Tibial nerve (tissue), 4 donors: ENCODE measurements around the gene PITPNM3.

ENCODE experiments used
- CTCF ChIP-seq, 5 experiments: fragments of 200-600 bp in 3 of 5; fragments of 450-650 bp in 2 of 5; sonication (generic) in 3 of 5; IDR thresholded peaks; one replicate each; pipeline ENCODE4 v1.5.1; 2016 to 2019; ENCODE audit warnings: antibody characterized with exemption in 5 of 5, mild to moderate bottlenecking in 3 of 5, moderate library complexity in 2 of 5
- EP300 ChIP-seq, 2 donors: sonication (generic); formaldehyde crosslinking; IDR thresholded peaks; one replicate each; pipeline ENCODE4 v1.6.1; 2017; ENCODE audit warnings: antibody characterized with exemption in 2 of 2, mild to moderate bottlenecking in 1 of 2
- POLR2A ChIP-seq, 2 donors: fragments of 450-650 bp; IDR thresholded peaks; one replicate each; pipeline ENCODE4 v1.6.1; 2017; ENCODE audit warnings: antibody characterized with exemption in 2 of 2, mild to moderate bottlenecking in 2 of 2, moderate library complexity in 2 of 2

DNA sequence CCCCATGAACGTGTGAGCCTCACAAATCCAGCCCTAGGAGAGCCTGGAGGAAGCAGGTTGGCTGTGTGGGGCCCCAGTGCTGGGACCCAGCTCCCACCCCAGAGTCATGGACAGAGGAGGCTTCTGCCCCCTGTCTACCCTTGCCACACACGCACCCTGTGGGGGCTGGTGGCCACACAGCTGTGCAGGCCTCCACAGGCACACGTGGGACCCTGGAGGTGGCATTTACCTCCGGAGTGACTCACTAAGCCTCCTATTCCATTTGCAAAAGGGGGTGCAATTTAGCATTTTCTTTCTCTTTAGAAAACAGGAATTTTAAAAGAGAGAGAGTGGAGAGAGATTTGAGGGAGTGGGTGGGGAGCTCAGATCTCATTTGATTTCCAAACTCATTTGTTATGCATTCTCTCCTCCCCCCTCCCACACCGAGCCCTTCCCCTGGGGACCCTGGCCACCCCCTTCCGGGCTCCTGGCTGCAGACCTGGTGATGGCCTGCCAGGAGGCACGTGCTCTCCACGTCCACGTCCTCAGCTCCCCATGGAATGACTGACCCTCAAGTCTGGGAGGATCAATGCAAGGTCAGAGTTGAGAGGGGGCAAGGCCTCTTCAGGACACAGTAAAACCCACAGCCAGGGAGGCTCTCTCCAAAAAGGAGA lies 6.8 kb downstream of the PITPNM3 start:
- TF ChIP-seq POLR2A (IDR thresholded peaks at IDR 0.05) (no peak), CTCF (IDR thresholded peaks at IDR 0.05) (no peak), EP300 (IDR thresholded peaks at IDR 0.05) (no peak)
